GM23338 (cell line): ENCODE data around the gene DISP3.

ENCODE experiments used
- CREB1 ChIP-seq: fragments of 250-450 bp; sonication (Bioruptor Pico); IDR thresholded peaks from 2 replicates; pipeline ENCODE4 v1.5.0; 2020; ENCODE audit warnings: low read depth, mild to moderate bottlenecking, moderate library complexity
- CTCF ChIP-seq, 2 experiments: fragments of 200-600 bp in 1 of 2; sonication (generic) in 1 of 2; conservative IDR thresholded peaks; 2 replicates each; pipeline versions ENCODE4 v1.5.1 to v1.6.1; 2016 to 2017; ENCODE audit warnings: antibody characterized with exemption in 2 of 2, low read depth in 2 of 2, mild to moderate bottlenecking in 2 of 2, moderate library complexity in 1 of 2
- EZH2 ChIP-seq: fragments of 200-600 bp; sonication (generic); IDR thresholded peaks from one replicate; pipeline ENCODE4 v1.8.0; 2017; ENCODE audit warnings: antibody characterized with exemption, mild to moderate bottlenecking, low read depth; ENCODE audit not compliant: unreplicated experiment
- EZH2phosphoT487 ChIP-seq: fragments of 200-600 bp; sonication (generic); IDR thresholded peaks from one replicate; pipeline ENCODE4 v1.8.1; 2018; ENCODE audit warnings: antibody characterized with exemption; ENCODE audit not compliant: unreplicated experiment
- JUNB ChIP-seq: IDR thresholded peaks from one replicate; pipeline ENCODE4 v1.6.1; 2016; ENCODE audit warnings: antibody characterized with exemption; ENCODE audit not compliant: unreplicated experiment
- POLR2AphosphoS5 ChIP-seq: IDR thresholded peaks from 2 replicates; pipeline ENCODE4 v1.6.1; 2016; ENCODE audit warnings: antibody characterized with exemption, low read depth
- ZNF462 ChIP-seq: fragments of 250-450 bp; sonication (Bioruptor Pico); IDR thresholded peaks from 2 replicates; pipeline ENCODE4 v1.5.0; 2020; ENCODE audit warnings: mild to moderate bottlenecking, moderate library complexity
- TF ChIP-seq, protein P1 (sequence below): IDR thresholded peaks from one replicate; pipeline ENCODE4 v1.6.1; 2018; ENCODE audit warnings: antibody characterized with exemption; ENCODE audit not compliant: unreplicated experiment

DNA sequence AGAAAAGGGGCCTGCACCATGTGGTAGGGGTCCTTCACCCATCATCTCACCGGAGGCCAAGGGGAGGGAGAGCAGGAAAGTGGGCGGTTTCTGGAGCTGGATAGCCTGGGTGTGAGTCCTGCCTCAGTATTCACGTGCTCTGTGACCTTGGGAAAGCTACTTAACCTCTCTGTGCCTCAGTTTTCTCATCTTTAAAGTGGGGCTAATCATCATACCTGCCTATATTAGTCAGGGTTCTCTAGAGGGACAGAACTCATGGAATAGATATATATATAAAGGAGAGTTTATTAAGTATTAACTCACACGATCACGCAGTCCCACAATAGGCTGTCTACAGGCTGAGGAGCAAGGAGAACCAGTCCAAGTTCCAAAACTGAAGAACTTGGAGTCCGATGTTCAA is 96.6 kb downstream of the DISP3 start:
- TF ChIP-seq CREB1 (no peak), CTCF (conservative IDR thresholded peaks at IDR 0.05; ENCODE audit: low read depth in 2 of 2) (no peak), EZH2 (no peak), ZNF462 (CRISPR knock-in tag) (no peak), POLR2AphosphoS5 (no peak), EZH2phosphoT487 (no peak), JUNB (no peak)
- TF ChIP-seq, protein P1, sequence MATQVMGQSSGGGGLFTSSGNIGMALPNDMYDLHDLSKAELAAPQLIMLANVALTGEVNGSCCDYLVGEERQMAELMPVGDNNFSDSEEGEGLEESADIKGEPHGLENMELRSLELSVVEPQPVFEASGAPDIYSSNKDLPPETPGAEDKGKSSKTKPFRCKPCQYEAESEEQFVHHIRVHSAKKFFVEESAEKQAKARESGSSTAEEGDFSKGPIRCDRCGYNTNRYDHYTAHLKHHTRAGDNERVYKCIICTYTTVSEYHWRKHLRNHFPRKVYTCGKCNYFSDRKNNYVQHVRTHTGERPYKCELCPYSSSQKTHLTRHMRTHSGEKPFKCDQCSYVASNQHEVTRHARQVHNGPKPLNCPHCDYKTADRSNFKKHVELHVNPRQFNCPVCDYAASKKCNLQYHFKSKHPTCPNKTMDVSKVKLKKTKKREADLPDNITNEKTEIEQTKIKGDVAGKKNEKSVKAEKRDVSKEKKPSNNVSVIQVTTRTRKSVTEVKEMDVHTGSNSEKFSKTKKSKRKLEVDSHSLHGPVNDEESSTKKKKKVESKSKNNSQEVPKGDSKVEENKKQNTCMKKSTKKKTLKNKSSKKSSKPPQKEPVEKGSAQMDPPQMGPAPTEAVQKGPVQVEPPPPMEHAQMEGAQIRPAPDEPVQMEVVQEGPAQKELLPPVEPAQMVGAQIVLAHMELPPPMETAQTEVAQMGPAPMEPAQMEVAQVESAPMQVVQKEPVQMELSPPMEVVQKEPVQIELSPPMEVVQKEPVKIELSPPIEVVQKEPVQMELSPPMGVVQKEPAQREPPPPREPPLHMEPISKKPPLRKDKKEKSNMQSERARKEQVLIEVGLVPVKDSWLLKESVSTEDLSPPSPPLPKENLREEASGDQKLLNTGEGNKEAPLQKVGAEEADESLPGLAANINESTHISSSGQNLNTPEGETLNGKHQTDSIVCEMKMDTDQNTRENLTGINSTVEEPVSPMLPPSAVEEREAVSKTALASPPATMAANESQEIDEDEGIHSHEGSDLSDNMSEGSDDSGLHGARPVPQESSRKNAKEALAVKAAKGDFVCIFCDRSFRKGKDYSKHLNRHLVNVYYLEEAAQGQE, result no peak
